Suppressor macrophage (primary cell): ENCODE data around the gene GSTCD.
"Not testable (repeated sequence)": the region's sequence is repeated elsewhere in the genome, so short reads cannot be mapped to it uniquely, and the experiment has no call there.

ENCODE experiments used
- DNase-seq, 4 experiments: peaks; one replicate each; pipeline ENCODE4 v3.0.0-alpha.2; 2020 to 2022

GSTCD gene

GRCh38 chr4:105808030-105808749 lies 99.6 kb downstream of the GSTCD start:
- no peak for DNase-seq

GRCh38 chr4:105808750-105809041 lies 100.1 kb downstream of the GSTCD start:
- DNase-seq = no peak

GRCh38 chr4:105815701-105816100 lies 107.1 kb downstream of the GSTCD start:
- DNase-seq = no peak

DNA sequence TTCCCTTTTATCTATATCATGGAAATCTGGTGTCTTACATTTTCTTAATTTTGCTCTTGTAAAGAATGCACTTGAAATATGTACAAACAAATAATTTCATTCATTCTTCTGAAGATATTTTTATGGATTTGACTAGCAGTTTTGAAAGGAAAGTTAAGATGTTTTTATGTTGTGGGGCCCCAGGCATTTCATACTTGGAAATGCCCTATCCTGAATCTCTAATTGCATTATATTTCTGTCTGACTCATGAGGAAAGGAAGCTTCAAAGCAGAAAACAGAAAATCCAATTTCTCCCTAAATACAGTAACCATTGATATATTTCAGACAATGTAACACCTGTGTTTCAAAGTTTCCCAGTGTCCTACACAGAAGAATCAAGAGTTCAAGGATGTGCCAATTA lies 113.5 kb downstream of the GSTCD start:
- DNase-seq = no peak

GRCh38 chr4:105828074-105828473 lies 119.5 kb downstream of the GSTCD start:
- DNase-seq = no peak

GRCh38 chr4:105831189-105831588 lies 122.6 kb downstream of the GSTCD start:
- DNase-seq = no peak

DNA sequence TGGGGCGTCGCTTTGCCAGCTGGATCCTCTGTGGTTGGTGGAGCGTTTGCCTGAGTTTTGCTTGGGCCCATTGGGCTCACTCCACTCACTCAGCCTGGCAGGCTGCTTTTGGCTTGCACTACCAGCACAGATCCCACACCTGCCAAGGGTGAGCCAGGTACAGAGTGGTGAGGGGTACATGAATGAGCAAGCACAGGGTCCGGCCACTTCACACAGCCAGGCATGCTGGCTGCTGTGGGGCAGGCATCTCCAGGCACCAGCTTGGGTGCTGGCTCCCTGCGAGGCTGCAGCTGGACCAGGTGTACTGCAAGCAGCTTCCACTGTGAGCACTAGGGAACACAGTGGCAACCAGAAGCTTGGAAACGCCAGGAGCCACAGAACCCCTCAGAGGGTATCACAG lies 126.6 kb downstream of the GSTCD start:
- no peak for DNase-seq

GRCh38 chr4:105836537-105836936 lies 128.0 kb downstream of the GSTCD start:
- DNase-seq = no peak

DNA sequence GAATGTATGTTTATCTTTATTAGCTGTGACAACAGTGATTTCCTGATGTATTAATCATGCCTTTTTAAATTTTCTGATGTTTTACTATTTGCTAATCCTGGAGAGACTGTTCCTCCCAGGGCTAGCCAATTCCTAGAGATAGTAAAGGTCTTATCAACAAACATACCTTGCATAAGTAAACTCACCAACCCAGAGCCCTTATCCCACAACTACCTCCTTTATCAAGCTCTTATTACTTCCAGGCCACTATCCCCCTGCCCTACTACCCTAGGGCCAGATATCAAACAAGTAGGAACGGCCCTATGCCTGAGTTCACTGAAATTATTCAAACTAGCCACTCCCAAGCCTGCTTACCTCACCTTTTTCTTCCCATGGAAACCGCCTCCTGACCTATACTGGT lies 128.5 kb downstream of the GSTCD start:
- DNase-seq = no peak

- no peak for DNase-seq
Observed at GRCh38 chr4:105838082-105838481, 129.5 kb downstream of the GSTCD start.

GRCh38 chr4:105840426-105841174 lies 132.0 kb downstream of the GSTCD start:
- DNase-seq = no peak

DNA sequence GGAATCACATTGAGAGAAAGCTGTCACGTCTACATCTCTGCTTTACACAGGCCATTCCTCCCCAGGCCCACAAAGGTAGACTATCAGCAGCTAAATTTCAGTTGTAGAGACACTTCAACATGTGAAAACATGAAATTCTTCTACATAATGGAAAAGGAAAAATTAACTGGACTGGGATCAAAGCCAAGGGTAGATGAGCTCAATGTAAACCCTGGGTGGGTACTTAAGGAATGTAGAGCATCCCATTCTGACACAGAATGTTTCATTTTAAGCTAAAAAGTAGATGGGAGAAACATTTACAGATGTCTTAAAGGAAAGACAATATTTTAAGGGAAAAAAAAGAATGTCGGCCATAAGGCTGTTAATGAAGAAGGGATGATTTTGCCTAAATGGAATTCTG lies 135.4 kb downstream of the GSTCD start:
- no peak for DNase-seq

- DNase-seq = no peak
Observed at GRCh38 chr4:105845559-105845958, 137.0 kb downstream of the GSTCD start.

- not testable (repeated sequence) for DNase-seq
Observed at GRCh38 chr4:105848359-105848758, 139.8 kb downstream of the GSTCD start.

DNA sequence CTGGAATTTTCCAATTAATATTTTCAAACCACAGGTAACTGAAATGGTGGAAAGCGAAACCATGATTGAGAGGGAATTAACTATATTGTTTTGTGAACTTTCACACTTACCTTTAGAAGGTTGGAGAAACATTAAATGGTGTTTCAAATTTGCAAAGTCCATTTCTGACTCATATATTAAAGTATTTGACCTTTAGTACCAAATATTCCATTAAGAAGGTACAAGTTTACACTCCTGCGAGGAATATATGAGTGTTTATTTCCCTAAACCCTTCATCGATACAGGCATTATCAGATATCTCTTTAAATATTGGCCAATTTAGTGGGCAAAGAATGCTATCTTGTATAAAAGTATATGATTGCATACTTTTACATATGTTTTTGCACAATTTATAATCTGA lies 142.6 kb downstream of the GSTCD start:
- DNase-seq = no peak

- not testable (repeated sequence) for DNase-seq
Observed at GRCh38 chr4:105852230-105852629, 143.6 kb downstream of the GSTCD start.

DNA sequence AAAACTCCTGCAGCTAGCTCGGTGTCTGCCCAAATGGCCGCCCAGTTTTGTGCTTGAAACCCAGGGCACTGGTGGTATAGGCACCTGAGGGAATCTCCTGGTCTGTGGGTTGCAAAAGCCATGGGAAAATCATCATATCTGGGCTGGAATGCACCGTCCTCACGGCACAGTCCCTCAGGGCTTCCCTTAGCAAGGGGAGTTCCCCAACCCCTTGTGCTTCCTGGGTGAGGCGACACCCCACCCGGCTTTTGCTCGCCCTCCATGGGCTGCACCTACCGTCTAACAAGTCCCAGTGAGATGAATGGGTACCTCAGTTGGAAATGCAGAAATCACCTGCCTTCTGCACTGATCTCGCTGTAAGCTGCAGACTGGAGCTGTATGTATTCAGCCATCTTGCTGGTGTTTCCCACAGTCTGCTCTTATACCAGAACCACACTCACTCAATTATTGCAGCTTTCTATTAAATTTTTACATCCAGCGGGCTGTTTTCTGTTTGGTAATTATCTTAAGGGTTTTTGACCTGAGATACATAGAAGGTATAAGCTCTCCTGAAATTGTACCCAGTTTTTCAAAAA lies 150.0 kb downstream of the GSTCD start:
- no peak for DNase-seq

- no peak for DNase-seq
Observed at GRCh38 chr4:105859233-105859632, 150.6 kb downstream of the GSTCD start.

DNA sequence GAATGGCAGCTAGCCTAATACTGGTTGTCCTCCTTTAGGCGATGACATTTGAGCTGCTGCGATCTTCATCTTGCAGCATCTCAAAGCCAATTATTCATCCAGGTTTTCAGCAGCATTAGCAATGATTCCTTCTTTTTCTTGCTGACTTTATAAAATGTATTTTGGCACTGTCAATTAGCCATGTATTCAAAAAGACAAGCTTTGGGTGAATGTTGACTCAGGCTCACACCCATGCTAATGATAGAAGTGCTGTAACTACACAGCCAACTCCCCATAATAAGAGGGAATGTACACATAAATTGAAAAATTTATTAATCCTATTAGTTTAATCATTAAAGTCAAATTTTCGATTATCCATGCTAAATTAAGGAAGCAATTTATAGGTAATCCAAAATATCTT lies 162.4 kb downstream of the GSTCD start:
- no peak for DNase-seq

DNA sequence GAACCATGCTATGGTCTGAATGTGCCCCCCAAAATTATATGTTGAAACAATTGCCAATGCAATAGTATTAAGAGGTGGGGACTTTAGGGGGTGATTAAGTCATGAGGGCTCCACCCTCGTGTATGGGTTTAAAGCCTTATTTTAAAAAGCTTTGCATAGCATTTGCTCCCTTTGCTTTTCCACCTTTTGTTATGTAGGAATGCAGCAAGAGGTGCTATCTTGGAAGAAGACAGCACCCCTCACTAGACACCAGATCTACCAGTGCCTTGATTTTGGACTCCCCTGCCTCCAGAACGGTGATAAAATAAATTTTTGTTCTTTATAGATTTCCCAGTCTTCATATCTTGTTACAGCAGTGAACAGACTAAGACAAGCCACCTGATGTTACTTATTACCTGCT lies 163.4 kb downstream of the GSTCD start:
- no peak for DNase-seq

DNA sequence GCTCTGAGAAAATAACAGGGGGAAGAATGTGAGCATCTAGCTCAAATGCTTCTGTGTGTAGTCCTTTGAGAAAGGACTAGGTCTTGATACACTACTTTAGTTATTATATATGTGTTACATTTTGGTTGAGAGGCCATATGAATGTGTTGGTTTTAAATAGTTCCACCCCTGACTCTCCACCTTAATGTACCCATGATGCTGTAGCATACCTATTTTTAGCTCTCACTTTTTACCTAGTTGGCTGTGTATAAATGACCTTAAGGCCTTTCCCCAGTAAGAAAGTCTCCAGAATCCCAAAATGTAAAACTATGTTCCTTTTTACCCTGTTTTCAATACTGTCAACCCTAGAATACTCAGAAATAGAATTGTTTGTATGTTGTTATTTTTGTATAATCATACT lies 166.6 kb downstream of the GSTCD start:
- no peak for DNase-seq

DNA sequence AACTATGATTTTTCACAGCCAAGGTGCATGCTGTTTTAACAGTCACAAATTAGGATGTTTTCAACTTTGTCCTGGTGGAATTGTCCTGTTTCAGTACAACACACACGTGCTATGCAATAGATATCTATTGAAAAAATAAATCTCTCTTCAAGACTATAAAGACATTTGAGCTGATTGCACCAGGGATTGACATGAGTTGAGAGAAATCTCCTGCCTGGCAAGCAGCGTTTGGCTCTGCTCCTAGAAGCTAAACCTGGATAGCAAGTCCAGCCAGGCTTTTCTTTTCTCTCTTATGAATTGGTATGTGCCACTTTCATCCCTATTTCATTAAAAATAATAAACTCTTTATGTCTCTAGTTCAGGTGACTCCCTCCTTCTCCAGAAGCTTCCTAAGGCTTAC lies 170.1 kb downstream of the GSTCD start:
- DNase-seq = no peak

DNA sequence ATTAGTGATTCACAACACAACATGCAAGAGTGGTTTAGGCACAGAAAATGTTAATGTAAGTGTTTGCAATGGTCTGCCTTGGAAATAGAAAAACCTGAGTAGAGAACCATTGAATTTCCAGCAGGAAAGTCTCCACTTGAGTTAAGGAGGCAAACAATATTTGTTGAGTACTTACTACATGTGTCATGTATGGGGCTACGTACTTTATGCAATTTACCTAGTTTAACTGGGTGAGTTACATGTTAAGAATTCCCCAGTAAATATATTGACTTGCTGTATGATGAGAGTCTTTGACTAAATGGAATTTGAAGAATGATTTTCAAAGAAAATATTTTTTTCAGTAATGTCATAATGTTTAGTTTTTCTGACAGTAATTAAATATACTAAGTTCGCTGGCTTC lies 178.9 kb downstream of the GSTCD start:
- no peak for DNase-seq
